PC-9 (cell line): ENCODE measurements around the gene INS. TPM values are rescaled to one million over a fixed set of nuclear protein-coding genes. Genes with fewer than 3 reads are reported as not detected.

Experiments used
- BruUV-seq: library from RNA; stranded (reverse); fragments of 400-500 nt; replicated peaks from 2 replicates; lab custom pipeline; 2021; lab: Mats Ljungman, UMichigan
- CTCF ChIA-PET: fragments of 300-600 bp; sonication (Branson Sonifier 250); formaldehyde crosslinking; loops from one replicate; lab custom pipeline; 2022; ENCODE audit warnings: antibody characterized with exemption; lab: Charles Lee
- POLR2A ChIA-PET: fragments of 300-600 bp; sonication (Branson Sonifier 250); formaldehyde crosslinking; loops from one replicate; lab custom pipeline; 2022; ENCODE audit warnings: antibody characterized with exemption; ENCODE audit not compliant: unreplicated experiment; lab: Charles Lee
- DNase-seq, 2 experiments: peaks; one replicate each; pipeline versions ENCODE4 v3.0.0 to v3.0.0-alpha.2; 2015 to 2022; ENCODE audit warnings: mixed read lengths in 1 of 2
- H2AFZ ChIP-seq: fragments of 200-600 bp; sonication (generic); 2 replicates; pipeline ENCODE4 v1.8.1; 2017; ENCODE audit warnings: antibody characterized with exemption
- H3F3A ChIP-seq: fragments of 200-600 bp; sonication (generic); 2 replicates; pipeline ENCODE4 v1.8.1; 2017; ENCODE audit warnings: antibody characterized with exemption, mild to moderate bottlenecking, low read depth; ENCODE audit not compliant: insufficient read depth
- H3K27ac ChIP-seq: fragments of 200-600 bp; sonication (generic); 2 replicates; pipeline ENCODE4 v1.6.1; 2016; ENCODE audit warnings: mixed run types
- H3K27me3 ChIP-seq: fragments of 200-600 bp; sonication (generic); 2 replicates; pipeline ENCODE4 v1.6.1; 2016; ENCODE audit warnings: low read depth, mixed run types; ENCODE audit not compliant: insufficient read depth
- H3K36me3 ChIP-seq: fragments of 200-600 bp; sonication (generic); 2 replicates; pipeline ENCODE4 v1.6.1; 2016; ENCODE audit warnings: low read depth, mixed run types
- H3K4me1 ChIP-seq: fragments of 200-600 bp; sonication (generic); replicated peaks from 2 replicates; pipeline ENCODE4 v1.6.1; 2016; ENCODE audit warnings: mixed run types; ENCODE audit not compliant: insufficient read depth
- H3K4me2 ChIP-seq: fragments of 200-600 bp; sonication (generic); 2 replicates; pipeline ENCODE4 v1.6.1; 2017; ENCODE audit warnings: mixed run types
- H3K4me3 ChIP-seq: fragments of 200-600 bp; sonication (generic); 2 replicates; pipeline ENCODE4 v1.6.1; 2016; ENCODE audit warnings: mixed run types
- H3K79me2 ChIP-seq: fragments of 200-600 bp; sonication (generic); 2 replicates; pipeline ENCODE4 v1.6.1; 2017; ENCODE audit warnings: low read depth, mixed run types
- H3K9me2 ChIP-seq: fragments of 200-600 bp; sonication (generic); 2 replicates; pipeline ENCODE4 v1.8.1; 2017; ENCODE audit warnings: mild to moderate bottlenecking; ENCODE audit not compliant: insufficient read depth
- H3K9me3 ChIP-seq: fragments of 200-600 bp; sonication (generic); 2 replicates; pipeline ENCODE4 v1.8.1; 2016; ENCODE audit warnings: low read depth; ENCODE audit not compliant: insufficient read depth
- H4K20me1 ChIP-seq: fragments of 200-600 bp; sonication (generic); 2 replicates; pipeline ENCODE4 v1.8.1; 2017; ENCODE audit not compliant: insufficient read depth
- CTCF ChIP-seq: fragments of 200-600 bp; sonication (generic); conservative IDR thresholded peaks from 2 replicates; pipeline ENCODE4 v1.6.1; 2017; ENCODE audit warnings: mixed run types, antibody characterized with exemption, mild to moderate bottlenecking, moderate library complexity
- EZH2 ChIP-seq: fragments of 200-600 bp; sonication (generic); IDR thresholded peaks from 2 replicates; pipeline ENCODE4 v1.8.0; 2017; ENCODE audit warnings: antibody characterized with exemption, low read depth
- intact Hi-C: fragments of 100-400 bp; cut with micrococcal nuclease; formaldehyde crosslinking; loops from one replicate; pipeline ENCODE4 v1.10.0; 2022; ENCODE audit not compliant: unreplicated experiment
- total RNA-seq: library from RNA; stranded (reverse); gene quantifications from 2 replicates; pipeline ENCODE4 v1.2.3, GENCODE V29; 2021

INS gene
- total RNA-seq, 1 experiment from 2014 or later = not detected

- Histone ChIP-seq H3K4me3 (no peak overlapping the region), H3K9me2 (no peaks in the 10 kb centered on the region), H3K27me3 (no peaks in the 10 kb centered on the region), H2AFZ (no peak overlapping the region), H3F3A (peaks cover 6% of the 10 kb centered on the region; the same call in 1 of the 2 replicates), H3K27ac (no peak overlapping the region), H4K20me1 (no peaks in the 10 kb centered on the region), H3K36me3 (no peaks in the 10 kb centered on the region), H3K4me2 (no peak overlapping the region), H3K9me3 (no peaks in the 10 kb centered on the region), H3K4me1 (no peaks in the 10 kb centered on the region; the same call in 1 of the 2 replicates), H3K79me2 (no peaks in the 10 kb centered on the region)
- BruUV-seq = no TSS peak
- intact Hi-C loops = no loop called here
- TF ChIP-seq EZH2 = no peak
- CTCF ChIA-PET = no interaction called here
- no peak for DNase-seq
- POLR2A ChIA-PET = no interaction called here
Observed at GRCh38 chr11:2189938-2190656, 29.1 kb upstream of the INS start.

DNA sequence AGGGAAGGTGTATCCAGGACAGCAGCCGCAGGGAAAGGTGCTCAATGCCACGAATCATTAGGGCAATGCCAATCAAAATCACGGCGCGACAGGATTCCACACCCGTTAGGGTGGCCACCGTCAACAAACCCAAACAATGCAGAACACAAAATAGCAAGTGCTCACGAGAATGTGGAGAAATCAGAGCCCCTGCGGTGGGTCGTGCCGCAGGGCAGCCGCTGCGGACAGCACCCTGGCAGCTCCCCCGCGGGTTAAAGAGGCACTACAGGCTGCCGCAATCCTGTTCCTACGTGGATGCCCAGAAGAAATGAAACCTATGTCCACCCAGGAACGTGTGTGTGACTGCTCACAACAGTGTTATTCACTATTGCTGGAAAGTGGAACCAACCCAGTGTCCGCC, 27.7 kb upstream of the INS start:
- H3K4me3 ChIP-seq = no peak overlapping the region
- BruUV-seq = no TSS peak
- no peaks in the 10 kb centered on the region for H4K20me1 ChIP-seq
- ChIA-PET CTCF (no interaction called here), POLR2A (no interaction called here)
- intact Hi-C loops = no loop called here
- peaks cover 6% of the 10 kb centered on the region; the same call in 1 of the 2 replicates for H3F3A ChIP-seq
- H3K27ac ChIP-seq = no peak overlapping the region
- H3K9me2 ChIP-seq = no peaks in the 10 kb centered on the region
- DNase-seq = no peak
- no peaks in the 10 kb centered on the region for H3K36me3 ChIP-seq
- H3K79me2 ChIP-seq = no peaks in the 10 kb centered on the region
- H2AFZ ChIP-seq = no peak overlapping the region
- H3K4me1 ChIP-seq = no peaks in the 10 kb centered on the region
- no peak for TF ChIP-seq CTCF
- no peaks in the 10 kb centered on the region for H3K27me3 ChIP-seq
- no peaks in the 10 kb centered on the region for H3K9me3 ChIP-seq
- no peak overlapping the region for H3K4me2 ChIP-seq

- H3K27ac ChIP-seq = no peak overlapping the region
- H4K20me1 ChIP-seq = no peaks in the 10 kb centered on the region
- DNase-seq = no peak
- H3K79me2 ChIP-seq = no peaks in the 10 kb centered on the region
- no peaks in the 10 kb centered on the region for H3K9me2 ChIP-seq
- H3K4me1 ChIP-seq = no peaks in the 10 kb centered on the region
- POLR2A ChIA-PET = no interaction called here
- no peak overlapping the region for H2AFZ ChIP-seq
- CTCF ChIA-PET = no interaction called here
- no peaks in the 10 kb centered on the region for H3K36me3 ChIP-seq
- intact Hi-C loops = no loop called here
- no peak overlapping the region for H3K4me2 ChIP-seq
- BruUV-seq = no TSS peak
- TF ChIP-seq CTCF (no peak), EZH2 (no peak)
- H3F3A ChIP-seq = peaks cover 6% of the 10 kb centered on the region; the same call in 1 of the 2 replicates
- H3K9me3 ChIP-seq = no peaks in the 10 kb centered on the region
- H3K27me3 ChIP-seq = no peaks in the 10 kb centered on the region
- H3K4me3 ChIP-seq = no peak overlapping the region
Observed at GRCh38 chr11:2187280-2187707, 26.3 kb upstream of the INS start.
